ENCODE results near the gene SLC4A2. TPM values are rescaled to one million over a fixed set of nuclear protein-coding genes. Genes with fewer than 3 reads are reported as not detected.

Gene SLC4A2
- total RNA-seq, 5 donors from 2014 or later (not counting 1 experiment from before 2014, with no cell fraction given), result 52.0 to 91.5 (median 74.4) TPM

GRCh38 chr7:151066273-151066974, 7.0 kb downstream of the SLC4A2 start:
- H3K4me3 ChIP-seq (ENCODE audit: control insufficient read depth in 1 of 2, extremely low read depth in 1 of 2, low read length in 1 of 2), result no peak overlapping the region
- 97% methylated on average over 23 of the region's 39 CpGs for WGBS (ENCODE audit: insufficient coverage)
- no peak overlapping the region for H3K27ac ChIP-seq (ENCODE audit: low read length)
- no peaks in the 10 kb centered on the region for H3K27me3 ChIP-seq (replicated peaks in 1 of 2; ENCODE audit: control insufficient read depth in 2 of 2, extremely low read depth in 1 of 2, insufficient read depth in 2 of 2, low read length in 1 of 2)
- DNase-seq (no peak), ATAC-seq (replicated peaks in 1 of 4) (no peak)
- H3K27me3 Mint-ChIP-seq, result no peaks in the 10 kb centered on the region
- H3K36me3 Mint-ChIP-seq, result peaks cover 30% of the 10 kb centered on the region
- POLR2A ChIA-PET, result no interaction called here
- no peaks in the 10 kb centered on the region for H3K9me3 ChIP-seq
- CTCF ChIA-PET, result no interaction called here
- peaks cover 21 to 59% of the 10 kb centered on the region in 2 donors for H3K36me3 ChIP-seq (ENCODE audit: control insufficient read depth in 2 of 2, extremely low read depth in 1 of 2, insufficient read depth in 1 of 2, low read length in 1 of 2)
- peaks cover 4 to 6% (median 5%) of the 10 kb centered on the region in 3 donors for H3K4me1 Mint-ChIP-seq
- H3K4me1 ChIP-seq (ENCODE audit: control insufficient read depth in 1 of 2, extremely low read depth in 1 of 2, insufficient read depth in 2 of 2, low read length in 2 of 2), result peaks cover 0 to 10% of the 10 kb centered on the region in 2 experiments
- H3K9me3 Mint-ChIP-seq, result no peaks in the 10 kb centered on the region
- no peak overlapping the region for H3K4me3 Mint-ChIP-seq
- no peak overlapping the region for H3K27ac Mint-ChIP-seq

GRCh38 chr7:151068069-151068773, 8.8 kb downstream of the SLC4A2 start:
- Histone ChIP-seq H3K27me3 (replicated peaks in 1 of 2; ENCODE audit: control insufficient read depth in 2 of 2, extremely low read depth in 1 of 2, insufficient read depth in 2 of 2, low read length in 1 of 2) (no peaks in the 10 kb centered on the region), H3K9me3 (no peaks in the 10 kb centered on the region), H3K27ac (ENCODE audit: low read length) (no peak overlapping the region), H3K4me1 (ENCODE audit: control insufficient read depth in 1 of 2, extremely low read depth in 1 of 2, insufficient read depth in 2 of 2, low read length in 2 of 2) (no peaks in the 10 kb centered on the region), H3K36me3 (ENCODE audit: control insufficient read depth in 2 of 2, extremely low read depth in 1 of 2, insufficient read depth in 1 of 2, low read length in 1 of 2) (peaks cover 27 to 64% of the 10 kb centered on the region in 2 donors), H3K4me3 (ENCODE audit: control insufficient read depth in 1 of 2, extremely low read depth in 1 of 2, low read length in 1 of 2) (no peak overlapping the region)
- 90% methylated on average over 10 of the region's 12 CpGs for WGBS (ENCODE audit: insufficient coverage)
- peaks cover 34% of the 10 kb centered on the region for H3K36me3 Mint-ChIP-seq
- H3K27ac Mint-ChIP-seq, result no peak overlapping the region
- no peak for ATAC-seq (replicated peaks in 1 of 4)
- ChIA-PET POLR2A (no interaction called here), CTCF (interaction anchor here in 1 of 2 donors (0.6 kb wide), 1 partner anchor 1228 kb away, joined by 3 read pairs; no protein-coding TSS in a partner anchor)
- H3K4me3 Mint-ChIP-seq, result no peak overlapping the region
- no peaks in the 10 kb centered on the region for H3K4me1 Mint-ChIP-seq
- no peaks in the 10 kb centered on the region for H3K9me3 Mint-ChIP-seq
- no peaks in the 10 kb centered on the region for H3K27me3 Mint-ChIP-seq
- no peak for DNase-seq

- ChIA-PET CTCF (interaction anchor here in 1 of 2 donors (0.6 kb wide), 1 partner anchor 9 kb away, joined by 3 read pairs; no protein-coding TSS in a partner anchor), POLR2A (no interaction called here)
- Mint-ChIP-seq H3K9me3 (no peaks in the 10 kb centered on the region), H3K4me3 (no peak overlapping the region), H3K27me3 (no peaks in the 10 kb centered on the region), H3K4me1 (no peaks in the 10 kb centered on the region), H3K36me3 (peaks cover 38% of the 10 kb centered on the region), H3K27ac (no peak overlapping the region)
- Histone ChIP-seq H3K9me3 (no peaks in the 10 kb centered on the region), H3K4me1 (ENCODE audit: control insufficient read depth in 1 of 2, extremely low read depth in 1 of 2, insufficient read depth in 2 of 2, low read length in 2 of 2) (no peaks in the 10 kb centered on the region), H3K27ac (ENCODE audit: low read length) (no peak overlapping the region), H3K36me3 (ENCODE audit: control insufficient read depth in 2 of 2, extremely low read depth in 1 of 2, insufficient read depth in 1 of 2, low read length in 1 of 2) (peaks cover 39 to 72% of the 10 kb centered on the region in 2 donors), H3K4me3 (ENCODE audit: control insufficient read depth in 1 of 2, extremely low read depth in 1 of 2, low read length in 1 of 2) (no peak overlapping the region), H3K27me3 (replicated peaks in 1 of 2; ENCODE audit: control insufficient read depth in 2 of 2, extremely low read depth in 1 of 2, insufficient read depth in 2 of 2, low read length in 1 of 2) (no peaks in the 10 kb centered on the region)
- DNase-seq, result no peak
- ATAC-seq (replicated peaks in 1 of 4), result no peak
- WGBS (ENCODE audit: insufficient coverage), result 96% methylated on average over 11 of the region's 17 CpGs
These were observed 10.6 kb downstream of the SLC4A2 start for GRCh38 chr7:151069841-151070573.

- H3K9me3 ChIP-seq, result no peaks in the 10 kb centered on the region
- no peaks in the 10 kb centered on the region for H3K27me3 ChIP-seq (replicated peaks in 1 of 2; ENCODE audit: control insufficient read depth in 2 of 2, extremely low read depth in 1 of 2, insufficient read depth in 2 of 2, low read length in 1 of 2)
- Mint-ChIP-seq H3K9me3 (no peaks in the 10 kb centered on the region), H3K36me3 (peaks cover 35% of the 10 kb centered on the region), H3K4me3 (no peak overlapping the region), H3K4me1 (no peaks in the 10 kb centered on the region), H3K27me3 (no peaks in the 10 kb centered on the region), H3K27ac (no peak overlapping the region)
- ATAC-seq (replicated peaks in 1 of 4), result no peak
- 94% methylated on average over 15 of the region's 15 CpGs for WGBS (ENCODE audit: insufficient coverage)
- no peak overlapping the region for H3K4me3 ChIP-seq (ENCODE audit: control insufficient read depth in 1 of 2, extremely low read depth in 1 of 2, low read length in 1 of 2)
- H3K27ac ChIP-seq (ENCODE audit: low read length), result no peak overlapping the region
- no peak for DNase-seq
- no peaks in the 10 kb centered on the region for H3K4me1 ChIP-seq (ENCODE audit: control insufficient read depth in 1 of 2, extremely low read depth in 1 of 2, insufficient read depth in 2 of 2, low read length in 2 of 2)
- POLR2A ChIA-PET, result no interaction called here
- H3K36me3 ChIP-seq (ENCODE audit: control insufficient read depth in 2 of 2, extremely low read depth in 1 of 2, insufficient read depth in 1 of 2, low read length in 1 of 2), result peaks cover 43 to 72% of the 10 kb centered on the region in 2 donors
- CTCF ChIA-PET, result no interaction called here
These were observed 11.2 kb downstream of the SLC4A2 start for GRCh38 chr7:151070574-151070960.

GRCh38 chr7:151071032-151071866, 11.9 kb downstream of the SLC4A2 start:
- H3K36me3 ChIP-seq (ENCODE audit: control insufficient read depth in 2 of 2, extremely low read depth in 1 of 2, insufficient read depth in 1 of 2, low read length in 1 of 2), result peaks cover 47 to 74% of the 10 kb centered on the region in 2 donors
- POLR2A ChIA-PET, result no interaction called here
- H3K4me3 ChIP-seq (ENCODE audit: control insufficient read depth in 1 of 2, extremely low read depth in 1 of 2, low read length in 1 of 2), result no peak overlapping the region
- no peaks in the 10 kb centered on the region for H3K4me1 Mint-ChIP-seq
- 97% methylated on average over 30 of the region's 39 CpGs for WGBS (ENCODE audit: insufficient coverage)
- H3K4me1 ChIP-seq (ENCODE audit: control insufficient read depth in 1 of 2, extremely low read depth in 1 of 2, insufficient read depth in 2 of 2, low read length in 2 of 2), result no peaks in the 10 kb centered on the region
- H3K4me3 Mint-ChIP-seq, result no peak overlapping the region
- H3K27ac Mint-ChIP-seq, result no peak overlapping the region
- H3K27me3 Mint-ChIP-seq, result no peaks in the 10 kb centered on the region
- H3K9me3 ChIP-seq, result no peaks in the 10 kb centered on the region
- no peak for ATAC-seq (replicated peaks in 1 of 4)
- CTCF ChIA-PET, result no interaction called here
- peaks cover 40% of the 10 kb centered on the region for H3K36me3 Mint-ChIP-seq
- no peaks in the 10 kb centered on the region for H3K9me3 Mint-ChIP-seq
- H3K27ac ChIP-seq (ENCODE audit: low read length), result no peak overlapping the region
- DNase-seq, result no peak
- H3K27me3 ChIP-seq (replicated peaks in 1 of 2; ENCODE audit: control insufficient read depth in 2 of 2, extremely low read depth in 1 of 2, insufficient read depth in 2 of 2, low read length in 1 of 2), result no peaks in the 10 kb centered on the region

GRCh38 chr7:151073990-151074389, 14.6 kb downstream of the SLC4A2 start:
- ChIA-PET CTCF (interaction anchor here in 1 of 2 donors (0.5 to 0.6 kb wide), 2 partner anchors 21 to 655 kb away, joined by 4 to 5 read pairs; no protein-coding TSS in a partner anchor), POLR2A (no interaction called here)
- Histone ChIP-seq H3K9me3 (no peaks in the 10 kb centered on the region), H3K4me1 (ENCODE audit: control insufficient read depth in 1 of 2, extremely low read depth in 1 of 2, insufficient read depth in 2 of 2, low read length in 2 of 2) (peaks cover 0 to 9% of the 10 kb centered on the region in 2 experiments), H3K4me3 (ENCODE audit: control insufficient read depth in 1 of 2, extremely low read depth in 1 of 2, low read length in 1 of 2) (no peak overlapping the region), H3K27me3 (replicated peaks in 1 of 2; ENCODE audit: control insufficient read depth in 2 of 2, extremely low read depth in 1 of 2, insufficient read depth in 2 of 2, low read length in 1 of 2) (no peaks in the 10 kb centered on the region), H3K36me3 (ENCODE audit: control insufficient read depth in 2 of 2, extremely low read depth in 1 of 2, insufficient read depth in 1 of 2, low read length in 1 of 2) (peaks cover 36 to 62% of the 10 kb centered on the region in 2 donors), H3K27ac (ENCODE audit: low read length) (no peak overlapping the region)
- H3K36me3 Mint-ChIP-seq, result peaks cover 27% of the 10 kb centered on the region
- ATAC-seq (replicated peaks in 1 of 4) (no peak), DNase-seq (no peak)
- no peak overlapping the region for H3K4me3 Mint-ChIP-seq
- H3K4me1 Mint-ChIP-seq, result peaks cover 5 to 8% (median 8%) of the 10 kb centered on the region in 3 donors
- 64% methylated on average over 10 of the region's 17 CpGs for WGBS (ENCODE audit: insufficient coverage)
- no peak overlapping the region for H3K27ac Mint-ChIP-seq
- H3K9me3 Mint-ChIP-seq, result no peaks in the 10 kb centered on the region
- no peaks in the 10 kb centered on the region for H3K27me3 Mint-ChIP-seq
